ENCODE data around the gene TMC5. TPM values are rescaled to one million over a fixed set of nuclear protein-coding genes. Genes with fewer than 3 reads are reported as not detected.

The TMC5 gene
- polyA plus RNA-seq, 1 donor from 2014 or later = not detected

GRCh38 chr16:19439483-19439882, 21.8 kb downstream of the TMC5 start:
- Histone ChIP-seq H3F3A (ENCODE audit: insufficient read depth, low read length, poor library complexity, severe bottlenecking) (no peaks in the 10 kb centered on the region), H3K27ac (ENCODE audit: low read length) (no peak overlapping the region), H3K4me3 (ENCODE audit: low read length) (no peak overlapping the region), H4K20me1 (ENCODE audit: insufficient read depth) (no peaks in the 10 kb centered on the region), H3K79me2 (replicated peaks; ENCODE audit: insufficient read depth, low read length) (no peaks in the 10 kb centered on the region), H3K27me3 (ENCODE audit: insufficient read depth, low read depth, low read length) (no peaks in the 10 kb centered on the region), H3K9me3 (ENCODE audit: low read length) (no peaks in the 10 kb centered on the region), H3K9ac (ENCODE audit: low read length) (no peak overlapping the region), H3K4me2 (ENCODE audit: low read length) (no peak overlapping the region), H3K9me2 (ENCODE audit: insufficient read depth, low read length) (no peaks in the 10 kb centered on the region), H3K36me3 (ENCODE audit: insufficient read depth, low read length) (no peaks in the 10 kb centered on the region), H2AFZ (ENCODE audit: low read depth, low read length) (no peak overlapping the region)
- TF ChIP-seq EP300 (conservative IDR thresholded peaks at IDR 0.05; ENCODE audit: poor library complexity, severe bottlenecking) = no peak
- no peak for TF ChIP-seq POLR2AphosphoS5 (IDR thresholded peaks at IDR 0.05)
- no peak for TF ChIP-seq SMC3 (conservative IDR thresholded peaks at IDR 0.05; ENCODE audit: poor library complexity)
- TF ChIP-seq RAD21 (conservative IDR thresholded peaks at IDR 0.05) = no peak
- TF ChIP-seq REST (IDR thresholded peaks at IDR 0.05; ENCODE audit: borderline replicate concordance) = no peak
- TF ChIP-seq MXI1 (conservative IDR thresholded peaks at IDR 0.05; ENCODE audit: poor library complexity, severe bottlenecking) = no peak
- TF ChIP-seq CTCF (IDR thresholded peaks at IDR 0.05; ENCODE audit: poor library complexity, severe bottlenecking) = no peak
- TF ChIP-seq TAF1 (IDR thresholded peaks at IDR 0.05; ENCODE audit: low read depth) = no peak
- no peak for TF ChIP-seq EZH2 (IDR thresholded peaks at IDR 0.05; ENCODE audit: borderline replicate concordance, insufficient read depth, low read length, poor library complexity, severe bottlenecking)

- Histone ChIP-seq H4K20me1 (ENCODE audit: insufficient read depth) (no peaks in the 10 kb centered on the region), H2AFZ (ENCODE audit: low read depth, low read length) (no peak overlapping the region), H3K4me3 (ENCODE audit: low read length) (no peak overlapping the region), H3K4me2 (ENCODE audit: low read length) (no peak overlapping the region), H3K9me3 (ENCODE audit: low read length) (no peaks in the 10 kb centered on the region), H3K79me2 (replicated peaks; ENCODE audit: insufficient read depth, low read length) (no peaks in the 10 kb centered on the region), H3F3A (ENCODE audit: insufficient read depth, low read length, poor library complexity, severe bottlenecking) (no peaks in the 10 kb centered on the region), H3K36me3 (ENCODE audit: insufficient read depth, low read length) (no peaks in the 10 kb centered on the region), H3K27ac (ENCODE audit: low read length) (no peak overlapping the region), H3K9me2 (ENCODE audit: insufficient read depth, low read length) (no peaks in the 10 kb centered on the region), H3K27me3 (ENCODE audit: insufficient read depth, low read depth, low read length) (no peaks in the 10 kb centered on the region), H3K9ac (ENCODE audit: low read length) (no peak overlapping the region)
- no peak for TF ChIP-seq EP300 (conservative IDR thresholded peaks at IDR 0.05; ENCODE audit: poor library complexity, severe bottlenecking)
- TF ChIP-seq MXI1 (conservative IDR thresholded peaks at IDR 0.05; ENCODE audit: poor library complexity, severe bottlenecking) = no peak
- TF ChIP-seq SMC3 (conservative IDR thresholded peaks at IDR 0.05; ENCODE audit: poor library complexity) = no peak
- no peak for TF ChIP-seq EZH2 (IDR thresholded peaks at IDR 0.05; ENCODE audit: borderline replicate concordance, insufficient read depth, low read length, poor library complexity, severe bottlenecking)
- no peak for TF ChIP-seq TAF1 (IDR thresholded peaks at IDR 0.05; ENCODE audit: low read depth)
- TF ChIP-seq CTCF (IDR thresholded peaks at IDR 0.05; ENCODE audit: poor library complexity, severe bottlenecking) = no peak
- no peak for TF ChIP-seq POLR2AphosphoS5 (IDR thresholded peaks at IDR 0.05)
- no peak for TF ChIP-seq REST (IDR thresholded peaks at IDR 0.05; ENCODE audit: borderline replicate concordance)
- TF ChIP-seq RAD21 (conservative IDR thresholded peaks at IDR 0.05) = no peak
These were observed 26.0 kb downstream of the TMC5 start for GRCh38 chr16:19443659-19444058.
